ENCODE results near the gene THRB. TPM values are rescaled to one million over a fixed set of nuclear protein-coding genes. Genes with fewer than 3 reads are reported as not detected.
"Not testable (repeated sequence)": the region's sequence is repeated elsewhere in the genome, so short reads cannot be mapped to it uniquely, and the experiment has no call there.

THRB gene
- total RNA-seq, 1 donor from 2014 or later: 42.4 TPM

DNA sequence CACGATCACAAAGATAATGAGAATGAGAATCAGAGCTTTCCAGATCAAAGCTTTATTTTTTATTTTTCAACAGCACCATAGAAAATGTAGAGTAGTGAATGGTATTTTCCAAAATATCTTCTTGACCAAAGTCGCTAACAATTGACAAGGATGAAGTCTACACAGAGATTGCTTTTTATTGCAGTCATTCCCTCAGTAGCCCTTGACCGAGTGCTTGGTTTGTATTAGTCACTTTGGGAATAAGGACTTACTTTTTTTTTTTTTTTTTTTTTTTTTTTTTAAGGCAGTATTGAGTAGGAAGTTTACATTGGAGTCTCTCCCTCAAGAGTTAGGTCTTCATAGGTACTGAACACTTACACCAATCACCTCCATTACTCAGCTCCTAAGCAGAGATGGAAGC, 39.8 kb downstream of the THRB start:
- FAIRE-seq: no peak
- no peak for DNase-seq (ENCODE audit: low spot score in 2 of 2)

DNA sequence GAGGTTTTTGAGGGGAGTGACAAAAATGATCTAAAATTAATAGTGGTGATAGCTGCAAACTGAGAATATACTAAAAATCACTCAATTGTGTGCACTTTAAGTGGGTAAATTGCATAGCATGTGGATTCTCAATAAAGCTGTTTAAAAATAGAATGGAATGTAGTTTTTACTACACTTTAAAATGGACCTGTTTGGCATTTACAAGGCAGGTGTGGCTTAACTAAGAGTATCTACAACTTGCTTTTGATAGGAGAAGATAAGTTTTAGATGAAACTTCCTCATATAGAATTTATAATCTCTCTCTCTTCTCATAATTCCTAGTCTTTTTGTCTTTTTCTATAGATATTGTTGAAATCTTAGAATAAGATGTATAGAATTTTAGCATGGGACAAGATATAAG, 40.3 kb downstream of the THRB start:
- no peak for FAIRE-seq
- DNase-seq (ENCODE audit: low spot score in 2 of 2): no peak

DNA sequence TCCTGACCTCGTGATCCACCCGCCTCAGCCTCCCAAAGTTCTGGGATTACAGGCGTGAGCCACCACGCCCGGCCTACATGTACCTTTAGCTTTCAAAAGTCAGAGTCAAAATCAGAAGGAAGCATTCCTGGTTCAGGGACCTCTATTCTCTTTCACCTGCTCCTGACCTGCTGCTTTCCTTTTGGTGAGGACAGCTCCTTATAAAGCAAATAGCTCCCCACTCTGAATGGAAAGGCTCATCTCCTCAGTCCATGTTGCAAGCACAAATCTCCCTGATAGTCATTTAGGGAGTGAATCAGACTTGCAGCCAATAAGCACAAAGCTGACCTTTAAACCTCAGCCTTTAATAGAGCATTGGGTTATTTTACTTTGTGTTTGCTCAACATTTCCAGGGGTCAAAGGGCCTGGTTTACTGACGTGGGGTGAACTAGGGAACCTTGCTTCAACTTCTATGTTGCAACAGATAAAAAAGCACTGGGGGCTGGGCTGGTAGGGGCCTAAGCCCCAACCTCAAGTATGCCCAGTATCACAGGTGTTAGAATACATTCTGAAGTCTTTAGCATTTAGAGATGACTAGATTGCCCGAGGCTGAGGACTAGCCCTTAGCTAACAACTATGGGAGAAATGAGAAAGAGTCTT, 43.1 kb downstream of the THRB start:
- FAIRE-seq: no peak

DNA sequence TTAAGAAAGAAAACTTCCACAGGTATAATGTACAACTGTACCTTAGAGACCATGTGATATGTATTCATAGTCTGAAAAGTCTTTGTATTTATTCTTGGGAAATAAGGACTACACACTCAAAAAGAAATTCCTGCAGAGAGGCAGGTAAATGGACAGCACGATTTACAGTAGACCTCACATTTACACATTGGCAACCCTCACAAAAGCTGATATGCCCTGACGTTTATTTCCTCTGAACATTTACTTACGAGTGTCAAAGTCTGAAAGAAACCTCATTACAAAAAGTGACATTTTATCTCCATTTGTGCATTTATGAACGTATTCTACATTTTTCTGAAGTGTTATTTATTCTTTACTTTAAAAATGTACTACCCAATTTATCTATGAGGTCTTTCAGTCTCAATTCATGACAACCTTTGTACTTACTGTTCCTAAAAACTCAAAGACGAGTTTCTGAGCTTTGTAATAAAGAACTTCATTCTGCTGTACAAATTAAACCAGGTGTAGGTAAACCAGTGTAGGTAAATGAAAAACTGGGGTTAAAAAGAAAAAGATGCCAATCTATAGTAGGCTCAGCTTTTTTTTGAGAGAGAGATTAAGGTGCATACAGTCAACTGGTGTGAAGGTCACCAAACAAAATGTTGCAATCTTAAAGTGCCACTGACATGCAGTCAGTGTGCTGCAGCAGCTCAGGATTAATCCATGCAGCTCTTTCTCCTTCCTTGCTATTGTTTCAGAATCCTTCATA, 44.3 kb downstream of the THRB start:
- DNase-seq (ENCODE audit: low spot score in 2 of 2) (no peak), FAIRE-seq (no peak)

More for the DNA sequence above, 43.1 kb downstream of the THRB start:
- DNase-seq (ENCODE audit: low spot score in 2 of 2): no peak

DNA sequence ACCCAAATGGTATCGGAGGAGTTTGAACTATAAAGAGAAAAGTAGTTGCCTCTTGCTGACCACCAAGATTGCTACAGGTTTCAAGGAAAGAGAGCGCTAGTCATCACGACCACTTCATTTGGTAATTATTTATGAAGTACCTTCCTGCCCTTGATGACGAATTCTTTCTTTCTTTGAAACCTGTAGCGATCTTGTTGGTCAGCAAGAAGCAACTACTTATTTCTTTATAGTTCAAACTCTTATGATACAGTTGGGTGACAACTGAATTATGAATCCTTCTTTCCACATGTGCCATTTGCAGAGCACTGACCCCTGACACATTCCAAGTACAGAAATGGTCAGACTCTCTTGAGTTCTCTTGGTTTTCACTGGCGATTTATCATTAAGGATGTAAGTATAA, 46.8 kb downstream of the THRB start:
- no peak for DNase-seq (ENCODE audit: low spot score in 2 of 2)
- no peak for FAIRE-seq

DNA sequence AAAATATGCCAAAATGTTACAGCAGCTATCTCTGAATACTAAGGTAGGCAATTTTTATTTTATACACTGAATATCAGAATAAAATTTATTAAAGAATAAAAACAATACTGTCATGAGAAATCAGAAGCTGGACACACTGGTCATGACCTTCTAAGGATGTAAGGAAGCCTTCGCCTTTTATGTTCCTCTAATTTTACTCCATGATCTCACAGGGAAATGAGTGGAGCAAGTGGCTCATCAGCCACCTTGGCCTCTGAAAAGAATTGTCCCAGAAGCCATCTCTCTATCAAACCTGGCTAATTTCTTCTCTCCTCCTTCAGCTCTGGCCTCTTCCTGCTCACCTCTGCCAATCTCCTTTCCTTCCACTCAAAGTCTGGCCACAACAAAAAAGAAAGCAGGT, 48.6 kb downstream of the THRB start:
- no peak for DNase-seq (ENCODE audit: low spot score in 2 of 2)
- FAIRE-seq: no peak

DNA sequence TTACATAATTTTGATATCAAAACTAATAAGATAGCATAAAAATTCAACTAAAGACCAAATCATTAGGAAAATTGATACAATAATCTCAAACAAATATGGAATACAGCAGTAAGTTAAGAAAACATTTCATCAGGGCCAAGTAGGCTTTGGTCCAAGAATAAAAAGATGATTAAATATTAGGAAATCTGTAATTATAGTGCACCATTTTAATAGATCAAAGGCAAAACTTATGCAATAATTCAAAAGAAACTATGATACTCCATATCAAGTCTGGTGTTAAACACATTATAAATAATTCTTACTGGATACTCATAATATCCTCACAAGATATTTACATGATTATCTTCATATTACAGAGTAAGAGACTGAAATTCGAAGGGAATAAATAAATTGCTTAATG, 51.2 kb downstream of the THRB start:
- FAIRE-seq: no peak

DNA sequence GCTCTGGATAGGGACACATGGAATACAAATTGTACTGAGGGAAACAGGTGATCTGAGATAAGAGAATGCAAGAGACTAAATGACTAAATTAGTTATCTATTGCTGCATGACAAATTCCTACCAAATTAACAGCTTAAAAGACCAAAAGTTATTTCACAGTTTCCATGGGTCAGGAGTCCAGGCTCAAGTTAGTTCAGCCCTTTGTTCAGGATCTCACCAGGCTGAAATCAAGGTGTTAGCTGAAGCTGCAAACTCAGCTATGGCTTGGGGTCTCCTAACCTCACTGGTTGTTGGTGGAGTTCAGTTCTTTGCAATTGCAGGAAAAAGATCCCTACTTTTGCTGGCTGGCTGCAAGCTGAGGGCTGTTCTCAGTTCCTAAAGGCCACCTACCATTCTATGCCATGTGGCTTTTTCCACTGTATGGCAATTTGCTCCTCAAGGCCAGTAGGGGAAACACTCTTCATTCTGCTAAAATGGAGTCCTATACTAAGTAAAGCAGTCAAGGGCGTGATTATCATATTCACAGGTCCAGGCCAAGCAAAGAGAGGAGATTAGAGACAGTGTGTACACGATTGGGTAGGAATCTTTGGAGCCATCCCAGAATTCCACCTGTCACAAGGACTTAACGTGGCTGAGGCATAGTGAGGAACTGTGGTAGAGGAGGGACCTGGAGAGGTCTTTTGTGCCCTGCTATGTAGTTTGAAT, 53.7 kb downstream of the THRB start:
- FAIRE-seq (no peak), DNase-seq (ENCODE audit: low spot score in 2 of 2) (no peak)

More for the DNA sequence above, 51.2 kb downstream of the THRB start:
- DNase-seq (ENCODE audit: low spot score in 2 of 2): no peak

DNA sequence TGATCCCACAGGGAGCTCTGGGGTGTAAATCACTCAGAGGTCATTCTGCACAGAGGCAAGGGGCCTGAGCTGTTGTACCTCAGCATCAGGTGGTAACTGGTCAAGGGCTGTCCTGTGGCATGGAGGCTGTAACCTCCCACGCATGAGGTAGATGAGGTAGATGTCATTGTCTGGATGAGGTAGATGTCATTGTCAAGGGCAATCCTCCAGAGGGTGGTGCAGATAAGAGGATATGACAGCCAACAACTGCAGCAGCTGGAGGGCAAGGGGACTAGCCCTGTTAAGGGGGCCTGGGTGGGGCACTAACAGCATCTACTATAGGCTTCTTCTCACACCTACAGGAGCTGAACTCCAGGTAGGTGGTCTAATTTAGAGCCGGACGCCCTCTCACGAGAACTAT, 55.6 kb downstream of the THRB start:
- FAIRE-seq: no peak
- no peak for DNase-seq (ENCODE audit: low spot score in 2 of 2)

DNA sequence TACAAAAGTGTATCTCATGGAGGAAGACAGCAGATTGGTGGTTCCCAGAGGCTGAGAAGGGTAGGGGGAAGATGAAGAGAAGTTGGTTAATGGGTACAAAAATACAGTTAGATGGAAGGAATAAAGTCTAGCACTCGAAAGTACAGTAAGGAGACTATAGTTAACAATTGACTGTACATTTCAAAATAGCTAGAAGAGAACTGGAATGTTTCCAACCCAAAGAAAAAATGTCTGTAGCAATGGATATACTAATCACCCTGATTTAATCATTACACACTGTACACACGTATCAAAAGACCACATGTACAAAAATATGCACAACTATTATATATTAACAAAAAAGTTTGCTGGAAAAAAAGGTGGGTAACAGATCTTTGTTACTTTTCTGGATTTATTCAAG, 57.3 kb downstream of the THRB start:
- DNase-seq (ENCODE audit: low spot score in 2 of 2) (no peak), FAIRE-seq (no peak)

DNA sequence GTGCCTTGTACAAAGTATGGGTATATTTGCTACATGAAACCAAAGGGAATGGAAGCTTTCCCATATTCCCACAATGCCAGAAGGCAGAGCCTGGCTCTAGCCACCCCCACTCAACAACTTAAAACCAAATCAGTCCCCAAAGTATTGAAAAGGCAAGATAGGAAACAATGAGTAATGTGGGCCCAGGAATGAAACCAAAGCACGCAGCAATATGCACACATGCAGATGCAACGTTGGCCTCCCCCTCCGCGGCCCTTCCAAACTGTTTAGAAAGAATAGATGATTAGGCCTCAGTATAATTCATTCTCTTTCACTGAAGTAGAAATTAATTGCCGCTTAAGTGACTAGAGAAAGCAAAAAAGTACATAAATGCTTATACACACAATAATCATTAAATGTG, 59.1 kb downstream of the THRB start:
- FAIRE-seq (no peak), DNase-seq (ENCODE audit: low spot score in 2 of 2) (no peak)

DNA sequence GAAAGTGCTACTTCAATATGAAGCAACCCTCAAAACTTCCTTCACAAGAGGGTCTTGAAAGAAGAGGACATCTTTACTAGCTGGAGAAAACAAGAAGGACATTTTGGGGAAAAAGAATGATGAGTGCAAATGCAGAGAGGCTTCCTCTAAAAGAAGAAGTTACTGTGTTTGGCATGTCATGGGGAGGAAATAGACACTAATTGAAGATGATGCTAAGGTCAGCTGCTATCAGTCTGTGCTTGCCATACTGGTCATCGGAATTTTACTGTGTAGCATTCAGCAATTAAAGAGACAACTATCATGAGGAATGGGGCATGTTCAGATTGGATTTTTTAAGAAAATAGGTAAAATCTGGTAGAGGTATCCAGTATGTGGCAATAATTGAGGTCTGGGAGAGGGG, 60.0 kb downstream of the THRB start:
- FAIRE-seq: no peak
- no peak for DNase-seq (ENCODE audit: low spot score in 2 of 2)

DNA sequence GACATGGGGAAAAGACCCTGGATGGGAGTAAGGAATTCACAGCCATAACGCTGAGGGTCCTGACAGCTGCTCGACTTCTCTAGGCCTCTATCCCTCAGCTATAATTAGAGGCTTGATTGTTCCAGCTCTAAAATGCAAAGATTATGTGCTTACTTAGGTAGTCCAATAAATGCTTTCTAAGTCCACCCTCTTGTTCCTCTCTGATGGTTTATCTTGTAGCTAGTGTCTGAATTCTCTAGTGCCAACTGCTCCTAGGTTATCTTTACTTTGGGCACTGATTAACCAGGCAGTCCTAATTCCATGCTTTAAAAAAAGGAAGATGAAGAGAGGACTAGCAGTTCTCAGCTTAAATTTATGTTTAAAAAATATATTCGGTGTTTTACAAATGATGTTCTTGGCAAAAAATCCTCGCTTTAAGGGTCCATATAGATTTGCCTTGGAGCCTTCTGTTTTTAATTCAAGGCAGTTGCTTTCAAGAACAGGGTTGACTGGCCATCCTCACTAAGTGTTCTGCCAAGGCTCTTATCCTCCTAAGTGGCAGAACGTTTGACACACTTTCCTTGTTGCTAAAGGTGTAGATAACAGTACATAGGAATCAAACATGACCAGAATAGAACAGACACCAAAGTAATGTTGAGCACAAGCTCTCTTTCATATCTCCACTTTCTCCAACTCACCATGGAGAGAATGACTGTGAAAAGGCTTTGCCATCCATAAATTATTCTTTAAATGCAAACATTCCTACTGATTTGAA, 60.6 kb downstream of the THRB start:
- FAIRE-seq: no peak
- DNase-seq (ENCODE audit: low spot score in 2 of 2): no peak

DNA sequence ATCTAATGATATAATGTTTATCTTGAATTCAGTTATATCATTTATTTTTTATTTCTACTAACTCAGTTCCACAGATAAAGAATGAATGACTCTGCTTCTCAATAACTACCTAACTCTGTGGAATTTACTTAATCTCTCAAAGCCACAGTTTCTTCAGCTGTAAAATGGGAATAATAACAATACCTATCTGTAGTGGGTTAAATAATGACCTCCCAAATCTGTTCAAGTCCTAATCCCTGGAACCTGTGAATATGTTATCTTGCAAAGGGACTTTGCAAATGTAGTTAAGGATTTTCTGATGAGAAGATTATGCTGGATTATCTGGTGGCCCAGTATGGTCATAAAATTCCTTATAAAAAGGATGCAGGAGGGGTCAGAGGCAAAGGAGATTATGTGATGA, 61.7 kb downstream of the THRB start:
- no peak for FAIRE-seq
- DNase-seq (ENCODE audit: low spot score in 2 of 2): no peak

DNA sequence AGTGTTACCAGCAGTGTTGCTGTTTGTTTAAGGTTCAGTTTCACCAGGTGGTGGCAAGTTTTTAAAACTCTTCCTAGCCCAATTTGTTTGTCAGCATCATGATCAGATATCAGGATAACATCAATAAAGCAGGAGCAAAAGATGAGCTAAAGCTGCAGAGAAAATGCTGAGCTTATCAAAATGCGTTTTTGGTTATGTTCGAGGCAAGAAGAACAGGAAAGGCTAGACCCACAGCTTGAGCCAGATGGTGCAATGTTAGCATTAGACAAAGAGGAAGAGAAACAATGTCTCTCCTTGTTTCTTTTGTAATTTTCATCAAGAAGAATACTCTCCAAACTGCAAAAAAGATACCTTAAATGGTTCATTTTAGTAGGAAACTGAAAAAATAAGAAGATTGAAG, 66.2 kb downstream of the THRB start:
- no peak for FAIRE-seq
- DNase-seq (ENCODE audit: low spot score in 2 of 2): no peak

DNA sequence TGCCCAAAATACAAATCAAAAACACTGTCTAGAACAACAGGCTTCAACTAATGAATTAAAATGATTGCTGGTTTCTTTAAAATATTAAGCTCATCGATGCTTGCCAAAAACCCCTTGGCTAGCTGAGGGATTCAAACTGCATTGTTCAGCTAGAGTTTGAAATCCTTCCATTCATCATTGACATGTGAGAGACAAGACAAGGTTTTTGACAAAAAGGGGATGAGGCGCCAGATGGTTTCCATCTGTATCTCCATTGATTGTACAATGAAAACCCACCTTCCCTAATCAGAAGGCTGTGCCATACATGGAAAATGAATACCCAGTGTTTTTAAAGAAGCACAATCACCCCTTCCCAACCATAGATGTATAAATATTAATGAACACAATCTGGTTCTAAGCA, 67.8 kb downstream of the THRB start:
- FAIRE-seq: no peak
- DNase-seq (ENCODE audit: low spot score in 2 of 2): no peak

DNA sequence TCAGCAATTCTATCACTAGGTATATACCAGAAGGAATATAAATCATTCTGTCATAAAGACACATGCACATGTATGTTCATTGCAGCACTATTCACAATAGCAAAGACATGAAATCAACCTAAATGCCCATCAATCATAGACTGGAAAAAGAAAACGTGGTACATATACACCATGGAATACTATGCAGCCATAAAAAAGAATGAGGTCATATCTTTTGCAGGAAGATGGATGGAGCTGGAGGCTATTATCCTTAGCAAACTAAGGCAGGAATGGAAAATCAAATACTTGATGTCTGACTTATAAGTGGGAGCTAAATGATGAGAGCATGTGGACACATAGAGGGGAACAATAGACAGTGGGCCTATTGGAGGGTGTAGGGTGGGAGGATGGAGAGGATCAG, 73.8 kb downstream of the THRB start:
- not testable (repeated sequence) for DNase-seq (ENCODE audit: low spot score in 2 of 2); FAIRE-seq

DNA sequence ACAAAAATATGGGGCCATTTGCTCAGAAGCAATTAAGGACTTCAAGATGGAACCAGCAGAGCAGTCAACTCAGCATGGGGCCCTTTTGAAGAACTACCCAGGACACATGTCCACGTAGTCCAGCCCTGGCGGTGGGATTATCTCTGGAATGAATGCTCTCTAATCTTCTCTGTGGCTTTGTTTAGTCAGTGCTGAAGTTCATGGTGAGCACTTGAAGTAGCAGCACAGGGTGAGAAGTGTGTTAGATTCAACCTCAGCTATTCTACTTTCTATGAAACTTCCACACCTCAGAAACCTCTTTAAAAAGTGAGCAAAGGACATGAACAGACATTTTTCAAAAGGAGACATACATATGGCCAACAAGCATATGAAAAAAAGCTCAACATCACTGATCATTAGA, 74.4 kb downstream of the THRB start:
- no peak for DNase-seq (ENCODE audit: low spot score in 2 of 2)
- no peak for FAIRE-seq

DNA sequence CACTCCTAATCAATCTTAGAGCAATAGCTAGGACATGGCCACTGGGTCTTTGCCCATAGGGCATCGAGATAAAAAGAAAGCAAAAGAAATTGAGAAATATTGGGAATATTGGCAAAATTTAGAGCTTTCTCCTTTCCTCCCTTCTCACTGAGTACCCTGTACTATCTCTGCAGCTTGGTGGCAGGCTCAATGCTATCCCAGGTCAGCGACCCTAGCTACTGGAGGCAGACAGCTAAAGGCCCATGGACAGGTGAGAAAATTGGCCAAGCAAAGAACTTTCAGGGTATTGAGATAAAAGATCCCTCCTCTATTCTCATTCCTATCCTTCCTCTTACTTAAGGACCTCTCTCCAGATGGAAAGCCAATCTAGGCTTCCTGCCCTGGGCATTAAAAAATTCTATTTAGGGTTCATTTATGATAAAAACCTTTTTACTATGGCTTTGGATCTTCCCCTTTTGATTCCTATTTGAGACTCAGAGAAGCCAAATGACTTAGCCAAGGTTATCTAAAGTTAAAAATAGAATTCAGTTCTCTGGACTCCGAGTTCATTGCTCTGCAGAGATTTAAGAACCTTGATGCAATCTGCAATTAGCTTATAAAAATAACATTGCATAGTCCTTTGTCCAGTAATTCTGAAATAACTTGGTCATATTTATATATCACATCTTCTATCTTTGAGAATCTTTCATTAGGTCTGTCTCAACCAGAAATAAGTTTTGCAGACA, 75.4 kb downstream of the THRB start:
- no peak for DNase-seq (ENCODE audit: low spot score in 2 of 2)
- no peak for FAIRE-seq

DNA sequence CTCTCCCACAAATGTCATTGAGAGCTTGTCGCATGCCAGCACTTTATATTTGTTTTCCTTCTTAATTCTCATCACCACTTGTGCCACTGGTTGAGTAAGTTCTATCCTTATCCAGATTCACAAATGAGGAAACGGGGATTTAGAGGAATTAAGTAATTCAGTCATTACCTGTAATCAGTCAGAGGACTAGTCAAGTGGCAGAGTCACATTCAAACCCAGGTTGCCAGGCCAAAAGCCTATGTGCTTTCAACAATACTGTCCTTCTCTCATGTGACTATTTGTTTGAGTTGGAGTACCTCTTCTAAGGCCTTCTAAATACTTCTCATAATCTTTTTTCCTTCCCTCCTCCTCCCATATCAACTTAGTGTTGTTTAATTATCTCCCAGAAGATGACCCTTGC, 76.9 kb downstream of the THRB start:
- no peak for DNase-seq (ENCODE audit: low spot score in 2 of 2)
- no peak for FAIRE-seq
